22Rv1 (cell line): Measurements from ENCODE around the gene RIGI.

Experiments used
- H3K27ac ChIP-seq: fragments of 450-650 bp; 2 replicates; pipeline ENCODE4 v1.5.1; 2017
- CTCF ChIP-seq: fragments of 450-650 bp; IDR thresholded peaks from 2 replicates; pipeline ENCODE4 v1.5.1; 2017; ENCODE audit warnings: mild to moderate bottlenecking
- ZFX ChIP-seq: fragments of 450-650 bp; IDR thresholded peaks from 2 replicates; pipeline ENCODE4 v1.6.1; 2017; ENCODE audit warnings: antibody characterized with exemption, borderline replicate concordance

Gene RIGI

GRCh38 chr9:32486839-32487562 is 39.0 kb downstream of the RIGI start:
- H3K27ac ChIP-seq, result no peak overlapping the region
- TF ChIP-seq CTCF (no peak), ZFX (no peak)

GRCh38 chr9:32483343-32483742 is 42.7 kb downstream of the RIGI start:
- TF ChIP-seq CTCF, result no peak
- TF ChIP-seq ZFX, result no peak
- no peak overlapping the region for H3K27ac ChIP-seq
